Neural progenitor cell (in vitro differentiated cells): ENCODE measurements around the gene MUC6. TPM values are rescaled to one million over a fixed set of nuclear protein-coding genes. Genes with fewer than 3 reads are reported as not detected.

Experiments used
- DNase-seq: peaks from one replicate; pipeline ENCODE4 v3.0.0-alpha.2; 2016; ENCODE audit warnings: low spot score
- H2AFZ ChIP-seq: fragments of 200-600 bp; sonication (generic); replicated peaks from 2 replicates; pipeline ENCODE4 v1.6.1; 2016; ENCODE audit warnings: antibody characterized with exemption
- H3F3A ChIP-seq: fragments of 200-600 bp; sonication (generic); 2 replicates; pipeline ENCODE4 v1.6.1; 2016; ENCODE audit warnings: antibody characterized with exemption, low read depth
- H3K27ac ChIP-seq: fragments of 200-600 bp; sonication (generic); 2 replicates; pipeline ENCODE4 v1.5.1; 2016; ENCODE audit warnings: mild to moderate bottlenecking
- H3K27me3 ChIP-seq: fragments of 200-600 bp; sonication (generic); 2 replicates; pipeline ENCODE4 v1.6.1; 2016; ENCODE audit warnings: mild to moderate bottlenecking, moderate library complexity
- H3K36me3 ChIP-seq: fragments of 200-600 bp; sonication (generic); 2 replicates; pipeline ENCODE4 v1.5.1; 2016
- H3K4me1 ChIP-seq: fragments of 200-600 bp; sonication (generic); 2 replicates; pipeline ENCODE4 v1.6.1; 2016; ENCODE audit warnings: mixed run types
- H3K4me2 ChIP-seq: fragments of 200-600 bp; sonication (generic); 2 replicates; pipeline ENCODE4 v1.6.1; 2016
- H3K4me3 ChIP-seq: fragments of 200-600 bp; sonication (generic); 2 replicates; pipeline ENCODE4 v1.5.1; 2016
- H3K79me2 ChIP-seq: fragments of 200-600 bp; sonication (generic); 2 replicates; pipeline ENCODE4 v1.6.1; 2016; ENCODE audit warnings: low read depth
- H3K9ac ChIP-seq: fragments of 200-600 bp; sonication (generic); 2 replicates; pipeline ENCODE4 v1.6.1; 2016
- H3K9me3 ChIP-seq: fragments of 200-600 bp; sonication (generic); 2 replicates; pipeline ENCODE4 v1.5.1; 2016; ENCODE audit warnings: low read depth
- H4K20me1 ChIP-seq: fragments of 200-600 bp; sonication (generic); 2 replicates; pipeline ENCODE4 v1.6.1; 2016; ENCODE audit warnings: low read depth
- H3K27ac Mint-ChIP-seq: 3 replicates; pipeline ENCODE4 v1.8.0; 2021; ENCODE audit warnings: mixed read lengths
- H3K27me3 Mint-ChIP-seq: 2 replicates; pipeline ENCODE4 v1.8.0; 2022; ENCODE audit warnings: low read depth, mild to moderate bottlenecking, inconsistent platforms, moderate library complexity, mixed read lengths; ENCODE audit not compliant: insufficient read depth
- H3K36me3 Mint-ChIP-seq: 3 replicates; pipeline ENCODE4 v1.8.0; 2021; ENCODE audit warnings: mixed read lengths
- H3K4me1 Mint-ChIP-seq: 3 replicates; pipeline ENCODE4 v1.8.0; 2021; ENCODE audit warnings: mixed read lengths
- H3K4me3 Mint-ChIP-seq: 3 replicates; pipeline ENCODE4 v1.8.0; 2021; ENCODE audit warnings: mild to moderate bottlenecking, moderate library complexity, mixed read lengths
- H3K9me3 Mint-ChIP-seq: 3 replicates; pipeline ENCODE4 v1.8.0; 2020; ENCODE audit warnings: mixed read lengths
- EZH2 ChIP-seq: fragments of 200-600 bp; sonication (generic); IDR thresholded peaks from 2 replicates; pipeline ENCODE4 v1.6.1; 2017; ENCODE audit warnings: antibody characterized with exemption, mild to moderate bottlenecking, moderate library complexity
- EZH2phosphoT487 ChIP-seq: fragments of 200-600 bp; sonication (generic); IDR thresholded peaks from 2 replicates; pipeline ENCODE4 v1.6.1; 2017; ENCODE audit warnings: antibody characterized with exemption
- total RNA-seq: library from RNA; depleted of rRNA; stranded (reverse); fragments of >200 nt; gene quantifications from 2 replicates; pipeline ENCODE4 v1.2.3, GENCODE V29; 2015; ENCODE audit warnings: low replicate concordance
- TF ChIP-seq, protein P1 (sequence below): fragments of 200-600 bp; sonication (generic); IDR thresholded peaks from 2 replicates; pipeline ENCODE4 v1.5.1; 2017; ENCODE audit warnings: antibody characterized with exemption, mild to moderate bottlenecking

MUC6 gene
- total RNA-seq, 1 donor from 2014 or later, result not detected

GRCh38 chr11:986270-986951 is 50.1 kb downstream of the MUC6 start:
- Histone ChIP-seq H3F3A (no peaks in the 10 kb centered on the region), H3K4me1 (no peaks in the 10 kb centered on the region), H4K20me1 (no peaks in the 10 kb centered on the region), H3K36me3 (no peaks in the 10 kb centered on the region), H3K4me2 (no peak overlapping the region), H2AFZ (no peak overlapping the region), H3K9me3 (no peaks in the 10 kb centered on the region), H3K79me2 (no peaks in the 10 kb centered on the region), H3K27me3 (no peaks in the 10 kb centered on the region), H3K27ac (no peak overlapping the region), H3K4me3 (no peak overlapping the region), H3K9ac (no peak overlapping the region)
- no peaks in the 10 kb centered on the region for H3K4me1 Mint-ChIP-seq
- no peak for DNase-seq
- no peak overlapping the region for H3K4me3 Mint-ChIP-seq
- peaks cover 2% of the 10 kb centered on the region for H3K27me3 Mint-ChIP-seq
- no peak overlapping the region for H3K27ac Mint-ChIP-seq
- H3K36me3 Mint-ChIP-seq, result peaks cover 20% of the 10 kb centered on the region
- TF ChIP-seq, protein P1, sequence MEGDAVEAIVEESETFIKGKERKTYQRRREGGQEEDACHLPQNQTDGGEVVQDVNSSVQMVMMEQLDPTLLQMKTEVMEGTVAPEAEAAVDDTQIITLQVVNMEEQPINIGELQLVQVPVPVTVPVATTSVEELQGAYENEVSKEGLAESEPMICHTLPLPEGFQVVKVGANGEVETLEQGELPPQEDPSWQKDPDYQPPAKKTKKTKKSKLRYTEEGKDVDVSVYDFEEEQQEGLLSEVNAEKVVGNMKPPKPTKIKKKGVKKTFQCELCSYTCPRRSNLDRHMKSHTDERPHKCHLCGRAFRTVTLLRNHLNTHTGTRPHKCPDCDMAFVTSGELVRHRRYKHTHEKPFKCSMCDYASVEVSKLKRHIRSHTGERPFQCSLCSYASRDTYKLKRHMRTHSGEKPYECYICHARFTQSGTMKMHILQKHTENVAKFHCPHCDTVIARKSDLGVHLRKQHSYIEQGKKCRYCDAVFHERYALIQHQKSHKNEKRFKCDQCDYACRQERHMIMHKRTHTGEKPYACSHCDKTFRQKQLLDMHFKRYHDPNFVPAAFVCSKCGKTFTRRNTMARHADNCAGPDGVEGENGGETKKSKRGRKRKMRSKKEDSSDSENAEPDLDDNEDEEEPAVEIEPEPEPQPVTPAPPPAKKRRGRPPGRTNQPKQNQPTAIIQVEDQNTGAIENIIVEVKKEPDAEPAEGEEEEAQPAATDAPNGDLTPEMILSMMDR, result no peak
- no peak for TF ChIP-seq EZH2phosphoT487
- TF ChIP-seq EZH2, result no peak
- no peaks in the 10 kb centered on the region for H3K9me3 Mint-ChIP-seq

DNA sequence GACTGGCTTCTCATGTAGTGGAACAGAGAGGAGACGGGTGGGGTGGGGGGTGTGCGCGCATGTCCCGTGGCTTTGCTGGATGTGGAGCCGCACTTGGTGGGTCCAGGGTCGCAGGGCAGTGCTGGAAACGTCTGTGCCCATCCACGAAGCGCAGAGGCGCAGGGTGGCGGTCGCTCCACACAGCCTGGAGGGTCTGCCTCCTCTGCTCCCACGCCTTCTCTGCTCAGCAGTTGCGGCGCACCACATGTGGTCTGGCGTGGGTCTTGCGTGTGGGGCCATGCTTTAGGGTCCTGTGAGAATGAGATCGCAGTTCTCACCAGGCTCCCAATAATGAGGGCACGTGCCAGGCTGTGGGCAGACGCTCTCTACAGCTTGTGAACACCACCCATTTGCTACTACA is 50.7 kb downstream of the MUC6 start:
- Mint-ChIP-seq H3K4me3 (no peak overlapping the region), H3K36me3 (peaks cover 24% of the 10 kb centered on the region), H3K27me3 (peaks cover 3% of the 10 kb centered on the region), H3K4me1 (no peaks in the 10 kb centered on the region), H3K27ac (no peak overlapping the region), H3K9me3 (no peaks in the 10 kb centered on the region)
- TF ChIP-seq, protein P1, result no peak
- TF ChIP-seq EZH2phosphoT487, result no peak
- TF ChIP-seq EZH2, result no peak
- Histone ChIP-seq H2AFZ (no peak overlapping the region), H3K4me3 (no peak overlapping the region), H3K27ac (no peak overlapping the region), H3F3A (no peaks in the 10 kb centered on the region), H3K9ac (no peak overlapping the region), H3K36me3 (no peaks in the 10 kb centered on the region), H3K27me3 (no peaks in the 10 kb centered on the region), H3K4me2 (no peak overlapping the region), H3K79me2 (no peaks in the 10 kb centered on the region), H4K20me1 (no peaks in the 10 kb centered on the region), H3K9me3 (no peaks in the 10 kb centered on the region), H3K4me1 (no peaks in the 10 kb centered on the region)
- no peak for DNase-seq

GRCh38 chr11:985406-985805 is 51.1 kb downstream of the MUC6 start:
- Mint-ChIP-seq H3K9me3 (no peaks in the 10 kb centered on the region), H3K36me3 (peaks cover 26% of the 10 kb centered on the region)

More at GRCh38 chr11:985406-985805, 51.1 kb downstream of the MUC6 start:
- H3K4me1 ChIP-seq, result no peaks in the 10 kb centered on the region
- DNase-seq, result no peak
- H3K4me2 ChIP-seq, result no peak overlapping the region
- no peak overlapping the region for H2AFZ ChIP-seq
- no peaks in the 10 kb centered on the region for H3F3A ChIP-seq
- Mint-ChIP-seq H3K4me1 (no peaks in the 10 kb centered on the region), H3K27ac (no peak overlapping the region), H3K27me3 (peaks cover 5% of the 10 kb centered on the region), H3K4me3 (no peak overlapping the region)
- H3K36me3 ChIP-seq, result no peaks in the 10 kb centered on the region
- H3K27me3 ChIP-seq, result no peaks in the 10 kb centered on the region
- H3K4me3 ChIP-seq, result no peak overlapping the region
- TF ChIP-seq, protein P1, result no peak
- TF ChIP-seq EZH2 (no peak), EZH2phosphoT487 (no peak)
- H3K9me3 ChIP-seq, result no peaks in the 10 kb centered on the region
- no peaks in the 10 kb centered on the region for H3K79me2 ChIP-seq
- H3K27ac ChIP-seq, result no peak overlapping the region
- no peaks in the 10 kb centered on the region for H4K20me1 ChIP-seq
- H3K9ac ChIP-seq, result no peak overlapping the region
